BLaER1 treated with 17β-estradiol and CSF1 and Interleukin-3, amounts not matched to agents 10 nM and 100 nM (cell line): ENCODE results near the gene GRIK5.

Experiments
- H3K27ac ChIP-seq, 11 experiments: shearing (Covaris generic); formaldehyde crosslinking; 2 replicates each; pipeline ENCODE4 v1.8.1; 2022
- H3K27me3 ChIP-seq, 11 experiments: shearing (Covaris generic); formaldehyde crosslinking; 2 replicates each; pipeline ENCODE4 v1.8.1; 2022
- H3K36me3 ChIP-seq, 11 experiments: shearing (Covaris generic); formaldehyde crosslinking; 2 replicates each; pipeline ENCODE4 v1.8.1; 2022
- H3K4me1 ChIP-seq, 10 experiments: shearing (Covaris generic); formaldehyde crosslinking; 2 replicates each; pipeline ENCODE4 v1.8.1; 2022
- H3K4me2 ChIP-seq, 11 experiments: shearing (Covaris generic); formaldehyde crosslinking; 2 replicates each; pipeline ENCODE4 v1.8.1; 2022
- H3K4me3 ChIP-seq, 10 experiments: shearing (Covaris generic); formaldehyde crosslinking; 2 replicates each; pipeline ENCODE4 v1.8.1; 2022
- H3K9ac ChIP-seq, 11 experiments: shearing (Covaris generic); formaldehyde crosslinking; 2 replicates each; pipeline ENCODE4 v1.8.1; 2022
- H3K9me3 ChIP-seq, 11 experiments: shearing (Covaris generic); formaldehyde crosslinking; replicated peaks in 1 of 11; 2 replicates each; pipeline ENCODE4 v1.8.1; 2022
- H4K20me1 ChIP-seq, 11 experiments: shearing (Covaris generic); formaldehyde crosslinking; 2 replicates each; pipeline ENCODE4 v1.8.1; 2022
- Cebpa-rat ChIP-seq, 11 experiments: shearing (Covaris generic); IDR thresholded peaks; 2 replicates each; pipeline ENCODE4 v1.8.1; 2022

GRIK5 gene

GRCh38 chr19:41999071-41999877 lies 70.7 kb downstream of the GRIK5 start:
- Histone ChIP-seq H3K36me3 (peaks cover 0 to 19% (median 0%) of the 10 kb centered on the region in 11 experiments; a peak in 7 of 22 replicates), H3K27ac (peak overlapping the region in 6 of 11 experiments; percentile 27 to 91 (median 86); a peak in 10 of 22 replicates), H3K4me2 (peak overlapping the region; percentile 80 to 100 (median 96)), H3K4me1 (peaks cover 16 to 82% (median 67%) of the 10 kb centered on the region in 10 experiments), H4K20me1 (peaks cover 0 to 70% (median 6%) of the 10 kb centered on the region in 11 experiments; a peak in 8 of 22 replicates), H3K27me3 (peaks cover 0 to 39% (median 8%) of the 10 kb centered on the region in 11 experiments; a peak in 11 of 22 replicates), H3K4me3 (peak overlapping the region; percentile 45 to 67 (median 58); a peak in 19 of 20 replicates), H3K9me3 (no peaks in the 10 kb centered on the region), H3K9ac (peak overlapping the region in 8 of 11 experiments; percentile 53 to 85 (median 79); a peak in 15 of 22 replicates)
- no peak for TF ChIP-seq Cebpa-rat (IDR thresholded peaks at IDR 0.05)

DNA sequence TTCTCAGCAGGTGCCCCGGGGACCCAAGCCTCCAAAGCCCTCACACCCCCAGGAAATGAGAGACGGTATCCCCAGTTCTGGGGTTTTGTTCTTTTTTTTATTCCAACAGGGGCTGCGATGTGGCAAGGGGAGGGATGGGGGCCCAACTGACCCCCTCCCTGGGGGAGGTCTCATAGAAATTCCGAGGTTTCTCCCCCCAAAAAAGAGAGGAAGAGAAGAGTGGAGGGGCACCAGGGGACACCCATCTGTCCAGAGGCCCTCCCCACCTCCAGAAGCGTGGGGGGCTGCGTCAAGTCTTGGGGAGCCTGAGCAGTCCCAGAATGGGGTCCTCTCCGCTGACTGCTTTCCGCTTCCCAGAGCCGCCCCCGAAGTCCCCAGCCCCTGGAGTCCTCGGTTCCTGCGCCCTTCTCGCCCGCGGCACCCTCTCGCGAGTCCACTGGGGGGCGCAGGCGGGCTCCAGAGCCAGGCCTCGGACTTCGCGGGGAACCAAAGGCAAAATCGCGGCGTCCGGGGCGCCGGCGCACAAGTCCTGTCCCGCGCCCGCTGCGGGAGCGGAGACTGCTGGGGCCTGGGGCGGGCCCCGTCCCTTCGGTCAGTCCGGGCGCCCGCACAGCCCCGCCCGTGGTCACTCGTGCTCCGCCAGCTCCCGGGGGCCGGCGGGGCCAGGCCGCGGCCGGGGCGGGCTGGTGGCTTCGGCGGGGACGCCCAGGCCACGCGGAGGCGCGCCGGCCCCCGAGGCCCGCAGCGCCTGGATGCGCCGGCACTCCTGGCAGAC lies 71.6 kb downstream of the GRIK5 start:
- H3K9me3 ChIP-seq = no peaks in the 10 kb centered on the region
- H3K9ac ChIP-seq = peak overlapping the region in 10 of 11 experiments; percentile 12 to 85 (median 73); a peak in 19 of 22 replicates
- H3K4me2 ChIP-seq = peak overlapping the region; percentile 80 to 100 (median 96)
- H3K4me3 ChIP-seq = peak overlapping the region; percentile 45 to 67 (median 58)
- H3K4me1 ChIP-seq = peaks cover 20 to 76% (median 64%) of the 10 kb centered on the region in 10 experiments
- H3K36me3 ChIP-seq = peaks cover 0 to 14% (median 0%) of the 10 kb centered on the region in 11 experiments; a peak in 5 of 22 replicates
- TF ChIP-seq Cebpa-rat (IDR thresholded peaks at IDR 0.05) = no peak
- H3K27me3 ChIP-seq = peaks cover 0 to 39% (median 8%) of the 10 kb centered on the region in 11 experiments; a peak in 11 of 22 replicates
- peaks cover 0 to 70% (median 6%) of the 10 kb centered on the region in 11 experiments; a peak in 9 of 22 replicates for H4K20me1 ChIP-seq
- H3K27ac ChIP-seq = peak overlapping the region in 8 of 11 experiments; percentile 45 to 91 (median 85); a peak in 16 of 22 replicates

GRCh38 chr19:41997851-41998229 lies 72.2 kb downstream of the GRIK5 start:
- Histone ChIP-seq H3K9ac (peak overlapping the region in 9 of 11 experiments; percentile 12 to 85 (median 78); a peak in 17 of 22 replicates), H3K27me3 (peaks cover 0 to 39% (median 8%) of the 10 kb centered on the region in 11 experiments; a peak in 11 of 22 replicates), H3K4me1 (peaks cover 23 to 77% (median 64%) of the 10 kb centered on the region in 10 experiments), H3K4me3 (peak overlapping the region; percentile 45 to 67 (median 58); a peak in 19 of 20 replicates), H3K36me3 (peaks cover 0 to 14% (median 0%) of the 10 kb centered on the region in 11 experiments; a peak in 5 of 22 replicates), H3K4me2 (peak overlapping the region; percentile 80 to 100 (median 96)), H3K27ac (peak overlapping the region in 8 of 11 experiments; percentile 45 to 91 (median 85); a peak in 16 of 22 replicates), H3K9me3 (no peaks in the 10 kb centered on the region), H4K20me1 (peaks cover 0 to 70% (median 6%) of the 10 kb centered on the region in 11 experiments; a peak in 9 of 22 replicates)
- no peak for TF ChIP-seq Cebpa-rat (IDR thresholded peaks at IDR 0.05)

- Histone ChIP-seq H3K9ac (peak overlapping the region in 7 of 11 experiments; percentile 46 to 85 (median 80); a peak in 13 of 22 replicates), H3K36me3 (peaks cover 0 to 12% (median 0%) of the 10 kb centered on the region in 11 experiments; a peak in 5 of 22 replicates), H3K27ac (peak overlapping the region in 8 of 11 experiments; percentile 51 to 91 (median 85); a peak in 15 of 22 replicates), H4K20me1 (peaks cover 0 to 68% (median 6%) of the 10 kb centered on the region in 11 experiments; a peak in 11 of 22 replicates), H3K4me1 (peaks cover 23 to 76% (median 68%) of the 10 kb centered on the region in 10 experiments), H3K4me3 (peak overlapping the region; percentile 27 to 66 (median 54); a peak in 13 of 20 replicates), H3K27me3 (peaks cover 0 to 39% (median 8%) of the 10 kb centered on the region in 11 experiments; a peak in 11 of 22 replicates), H3K4me2 (peak overlapping the region; percentile 80 to 100 (median 96)), H3K9me3 (no peaks in the 10 kb centered on the region)
- no peak for TF ChIP-seq Cebpa-rat (IDR thresholded peaks at IDR 0.05)
These were observed 72.7 kb downstream of the GRIK5 start for GRCh38 chr19:41997121-41997850.

DNA sequence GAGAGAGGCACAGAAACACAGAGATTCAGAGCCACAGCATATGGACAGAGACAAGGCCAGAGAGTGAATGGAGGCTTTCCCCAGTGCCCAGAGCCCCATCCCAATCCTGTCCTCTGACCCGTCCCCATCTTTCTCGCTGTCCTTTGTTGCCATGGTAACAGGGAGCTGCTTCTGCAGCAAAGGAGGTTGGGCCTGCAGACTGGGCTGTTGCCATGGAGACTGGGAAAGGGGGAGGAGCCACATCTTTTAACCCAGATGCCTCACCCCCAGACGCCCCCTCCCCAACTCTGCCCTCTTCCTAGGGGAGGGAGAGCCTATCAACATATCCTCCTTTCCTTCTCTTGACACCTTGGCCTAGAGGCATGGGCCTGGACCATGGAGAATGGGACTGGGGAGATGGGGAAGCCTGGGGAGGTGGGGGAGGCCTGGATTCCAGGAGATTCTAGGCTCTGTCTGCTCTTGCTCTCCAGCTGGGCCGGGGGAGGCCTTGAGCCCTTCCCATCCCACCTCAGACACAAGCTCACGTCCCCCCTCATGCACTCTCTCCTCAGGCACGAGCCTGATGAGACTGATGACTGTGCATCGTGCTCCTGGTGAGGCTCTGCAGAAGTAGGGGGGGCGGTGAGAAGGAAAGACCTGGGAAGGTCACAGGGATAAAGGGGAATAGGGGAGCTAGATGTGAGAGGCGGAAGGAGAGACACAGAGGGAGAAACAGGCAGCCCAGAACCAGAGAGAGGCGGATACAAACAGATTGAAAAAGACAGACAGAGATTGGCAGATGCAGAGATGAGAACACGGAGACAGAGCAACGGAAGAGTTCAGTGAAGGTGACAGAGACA lies 73.8 kb downstream of the GRIK5 start:
- H3K36me3 ChIP-seq = peaks cover 0 to 5% (median 0%) of the 10 kb centered on the region in 11 experiments; a peak in 2 of 22 replicates
- peaks cover 23 to 77% (median 70%) of the 10 kb centered on the region in 10 experiments for H3K4me1 ChIP-seq
- H4K20me1 ChIP-seq = peaks cover 0 to 60% (median 15%) of the 10 kb centered on the region in 11 experiments; a peak in 13 of 22 replicates
- H3K27me3 ChIP-seq = peaks cover 0 to 39% (median 8%) of the 10 kb centered on the region in 11 experiments; a peak in 11 of 22 replicates
- peak overlapping the region in 10 of 11 experiments; percentile 80 to 99 (median 96); a peak in 19 of 22 replicates for H3K4me2 ChIP-seq
- no peaks in the 10 kb centered on the region for H3K9me3 ChIP-seq
- H3K9ac ChIP-seq = no peak overlapping the region
- H3K27ac ChIP-seq = no peak overlapping the region
- H3K4me3 ChIP-seq = no peak overlapping the region
- no peak for TF ChIP-seq Cebpa-rat (IDR thresholded peaks at IDR 0.05)

DNA sequence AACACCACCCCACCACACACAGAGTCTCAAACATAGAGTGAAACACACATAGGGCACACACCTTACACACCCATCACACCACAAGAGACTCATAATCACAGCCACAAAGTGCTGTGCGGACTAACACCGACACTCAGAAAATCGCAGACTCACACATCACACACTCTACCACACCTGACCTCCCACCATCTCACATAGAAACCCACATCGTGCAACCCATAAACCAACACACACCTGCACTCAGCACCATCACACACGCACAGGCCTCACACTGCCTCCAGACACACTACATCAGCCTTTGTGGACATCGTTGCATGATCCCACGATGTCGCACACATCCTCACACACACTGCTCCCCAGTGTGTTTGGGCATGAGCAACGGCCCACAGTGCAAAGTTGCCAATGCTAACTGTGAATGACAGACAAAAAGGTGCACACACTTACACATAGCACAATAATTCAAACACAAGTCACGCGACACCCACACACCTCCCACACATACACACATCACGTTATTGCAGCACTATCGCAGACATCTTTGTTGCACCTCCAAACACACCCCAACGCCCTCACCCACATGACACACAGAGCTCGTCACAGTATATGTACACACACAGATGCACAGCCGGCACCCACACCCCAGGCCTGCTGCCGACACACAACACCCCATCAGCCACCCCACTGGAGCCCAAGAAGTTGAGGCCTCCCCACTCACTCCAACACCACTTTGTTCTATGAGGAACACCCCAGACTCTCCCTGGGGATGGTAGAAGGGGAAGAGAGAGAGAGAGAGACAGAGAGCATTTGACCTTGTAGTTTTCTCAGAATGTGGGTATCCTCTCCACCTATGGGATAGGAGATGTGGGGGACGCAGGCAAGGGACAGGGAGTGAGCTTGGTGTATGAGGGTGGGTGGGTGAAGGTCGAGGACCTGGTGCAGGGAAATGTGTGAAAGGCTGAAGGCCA lies 74.7 kb downstream of the GRIK5 start:
- Histone ChIP-seq H3K4me1 (peaks cover 23 to 70% (median 65%) of the 10 kb centered on the region in 10 experiments), H3K9ac (peak overlapping the region in 6 of 11 experiments; percentile 42 to 64 (median 46); a peak in 6 of 22 replicates), H4K20me1 (peaks cover 0 to 53% (median 17%) of the 10 kb centered on the region in 11 experiments; a peak in 13 of 22 replicates), H3K27me3 (peaks cover 0 to 32% (median 8%) of the 10 kb centered on the region in 11 experiments; a peak in 11 of 22 replicates), H3K36me3 (no peaks in the 10 kb centered on the region), H3K4me2 (peak overlapping the region in 9 of 11 experiments; percentile 90 to 99 (median 96); a peak in 18 of 22 replicates), H3K9me3 (no peaks in the 10 kb centered on the region), H3K27ac (peak overlapping the region in 5 of 11 experiments; percentile 11 to 76 (median 49); a peak in 7 of 22 replicates), H3K4me3 (peak overlapping the region in 2 of 10 experiments; percentile 73 to 79; a peak in 2 of 20 replicates)
- no peak for TF ChIP-seq Cebpa-rat (IDR thresholded peaks at IDR 0.05)
